ENCODE data around the gene CLHC1. TPM values are rescaled to one million over a fixed set of nuclear protein-coding genes. Genes with fewer than 3 reads are reported as not detected.
A peak's percentile ranks its signal among the peaks of the same experiment; 100 is the strongest.

The CLHC1 gene
- total RNA-seq, 4 donors from 2014 or later = 22.7 to 32.1 (median 27.1) TPM

GRCh38 chr2:55156984-55157383, 75.1 kb downstream of the CLHC1 start:
- Histone ChIP-seq H3K36me3 (no peaks in the 10 kb centered on the region), H3K4me3 (replicated peaks in 1 of 3) (no peak overlapping the region), H3K27me3 (no peaks in the 10 kb centered on the region), H3K27ac (peak overlapping the region in 1 of 3 donors; percentile 52), H3K4me1 (peaks cover 23 to 49% of the 10 kb centered on the region in 2 donors), H3K9me3 (no peaks in the 10 kb centered on the region)
- 75 to 88% methylated on average over 2 of the region's 2 CpGs for WGBS, 2 donors
- no peak for DNase-seq
- intact Hi-C loops (cut with DNase I) = no loop called here
- no peak for TF ChIP-seq POLR2A (IDR thresholded peaks at IDR 0.05)
- no peak for TF ChIP-seq CTCF (IDR thresholded peaks at IDR 0.05)

- H3K4me3 ChIP-seq (replicated peaks in 1 of 3) = no peak overlapping the region
- 39 to 49% methylated on average over 2 of the region's 2 CpGs for WGBS, 2 donors
- H3K27ac ChIP-seq = peak overlapping the region; percentile 10 to 52 (median 42)
- intact Hi-C loops (cut with DNase I) = no loop called here
- no peaks in the 10 kb centered on the region for H3K27me3 ChIP-seq
- TF ChIP-seq CTCF (IDR thresholded peaks at IDR 0.05) (no peak), POLR2A (IDR thresholded peaks at IDR 0.05) (no peak)
- peaks cover 23 to 55% of the 10 kb centered on the region in 2 donors for H3K4me1 ChIP-seq
- peak in 1 of 2 donors; percentile 26 for DNase-seq
- H3K9me3 ChIP-seq = no peaks in the 10 kb centered on the region
- H3K36me3 ChIP-seq = no peaks in the 10 kb centered on the region
These were observed 75.8 kb downstream of the CLHC1 start for GRCh38 chr2:55156326-55156725.

DNA sequence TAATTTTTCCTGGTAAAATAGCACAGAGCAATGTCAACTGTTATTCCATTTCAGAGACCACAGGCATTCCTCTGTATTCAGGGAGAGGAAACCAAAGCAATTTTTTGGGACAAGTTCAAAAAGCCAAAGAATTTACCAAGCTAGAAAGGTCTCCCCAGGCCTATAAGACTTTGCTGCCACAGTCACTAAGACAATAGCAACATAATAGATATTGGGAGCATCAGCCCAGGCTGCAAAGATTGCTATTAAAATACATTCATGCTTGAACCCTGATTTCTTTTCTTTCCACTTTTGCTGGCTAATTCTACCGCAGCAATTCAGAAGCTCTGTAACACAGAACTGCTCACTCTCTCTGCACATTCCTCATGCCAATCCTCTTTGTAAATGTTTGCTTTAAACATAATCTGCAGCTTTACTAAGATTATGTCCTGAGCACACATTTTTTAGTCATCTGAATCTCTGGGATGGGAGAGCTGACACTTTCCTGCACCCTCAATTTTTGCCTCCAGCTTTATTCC, 76.3 kb downstream of the CLHC1 start:
- no peak for DNase-seq
- WGBS, 2 donors = 27 to 29% methylated on average over 1 of the region's 1 CpG
- Histone ChIP-seq H3K27ac (peak overlapping the region; percentile 6 to 52 (median 42)), H3K4me3 (replicated peaks in 1 of 3) (no peak overlapping the region), H3K27me3 (no peaks in the 10 kb centered on the region), H3K4me1 (peaks cover 23 to 55% of the 10 kb centered on the region in 2 donors), H3K36me3 (no peaks in the 10 kb centered on the region), H3K9me3 (no peaks in the 10 kb centered on the region)
- intact Hi-C loops (cut with DNase I) = no loop called here
- no peak for TF ChIP-seq CTCF (IDR thresholded peaks at IDR 0.05)
- TF ChIP-seq POLR2A (IDR thresholded peaks at IDR 0.05) = no peak

- no peaks in the 10 kb centered on the region for H3K27me3 ChIP-seq
- 62 to 83% methylated on average over 4 of the region's 4 CpGs for WGBS, 2 donors
- peaks cover 23 to 55% of the 10 kb centered on the region in 2 donors for H3K4me1 ChIP-seq
- intact Hi-C loops (cut with DNase I) = no loop called here
- H3K4me3 ChIP-seq (replicated peaks in 1 of 3) = no peak overlapping the region
- H3K27ac ChIP-seq = peak overlapping the region; percentile 8 to 52 (median 42)
- no peak for DNase-seq
- H3K9me3 ChIP-seq = no peaks in the 10 kb centered on the region
- no peaks in the 10 kb centered on the region for H3K36me3 ChIP-seq
- no peak for TF ChIP-seq CTCF (IDR thresholded peaks at IDR 0.05)
- TF ChIP-seq POLR2A (IDR thresholded peaks at IDR 0.05) = no peak
These were observed 76.9 kb downstream of the CLHC1 start for GRCh38 chr2:55155206-55155605.

- DNase-seq = no peak
- Histone ChIP-seq H3K4me1 (peaks cover 23 to 55% of the 10 kb centered on the region in 2 donors), H3K36me3 (no peaks in the 10 kb centered on the region), H3K4me3 (replicated peaks in 1 of 3) (no peak overlapping the region), H3K27me3 (no peaks in the 10 kb centered on the region), H3K9me3 (no peaks in the 10 kb centered on the region), H3K27ac (peak overlapping the region in 2 of 3 donors; percentile 8 to 52)
- 77 to 82% methylated on average over 3 of the region's 3 CpGs for WGBS, 2 donors
- no peak for TF ChIP-seq CTCF (IDR thresholded peaks at IDR 0.05)
- TF ChIP-seq POLR2A (IDR thresholded peaks at IDR 0.05) = no peak
- intact Hi-C loops (cut with DNase I) = no loop called here
These were observed 77.5 kb downstream of the CLHC1 start for GRCh38 chr2:55154525-55155030.
